Nephron (organoid): ENCODE data around the gene ULK2.

ENCODE experiments used
- H3K27ac Mint-ChIP-seq, 3 experiments: 2 replicates each; pipeline ENCODE4 v1.8.0; 2020; ENCODE audit warnings: mixed read lengths in 3 of 3, mild to moderate bottlenecking in 2 of 3, moderate library complexity in 1 of 3
- H3K27me3 Mint-ChIP-seq: 2 replicates; pipeline ENCODE4 v1.8.0; 2021; ENCODE audit warnings: low read depth, mild to moderate bottlenecking, moderate library complexity, mixed read lengths
- H3K36me3 Mint-ChIP-seq: 2 replicates; pipeline ENCODE4 v1.8.0; 2020; ENCODE audit warnings: low read depth, mixed read lengths
- H3K4me1 Mint-ChIP-seq: 2 replicates; pipeline ENCODE4 v1.8.0; 2020; ENCODE audit warnings: mixed read lengths
- H3K4me3 Mint-ChIP-seq, 3 experiments: 2 replicates each; pipeline ENCODE4 v1.8.0; 2020; ENCODE audit warnings: mild to moderate bottlenecking in 3 of 3, mixed read lengths in 3 of 3, moderate library complexity in 2 of 3
- H3K9me3 Mint-ChIP-seq: 2 replicates; pipeline ENCODE4 v1.8.0; 2020; ENCODE audit warnings: mixed read lengths
- CTCF ChIP-seq, 3 experiments: fragments of 200-600 bp; sonication (generic); IDR thresholded peaks; one replicate each; pipeline ENCODE4 v1.5.0; 2021; ENCODE audit warnings: antibody characterized with exemption in 3 of 3; ENCODE audit not compliant: unreplicated experiment in 3 of 3

The ULK2 gene

GRCh38 chr17:19762515-19762961 is 105.2 kb downstream of the ULK2 start:
- Mint-ChIP-seq H3K27ac (peak overlapping the region in 1 of 3 experiments; percentile 54), H3K36me3 (no peaks in the 10 kb centered on the region), H3K9me3 (peaks cover 7% of the 10 kb centered on the region), H3K4me3 (no peak overlapping the region), H3K27me3 (peaks cover 8% of the 10 kb centered on the region), H3K4me1 (peaks cover 13% of the 10 kb centered on the region)
- TF ChIP-seq CTCF (IDR thresholded peaks at IDR 0.05; ENCODE audit: unreplicated experiment in 3 of 3) = peak; percentile 80 to 82 (median 82)

GRCh38 chr17:19760746-19761145 is 107.0 kb downstream of the ULK2 start:
- H3K9me3 Mint-ChIP-seq = peaks cover 7% of the 10 kb centered on the region
- peaks cover 8% of the 10 kb centered on the region for H3K27me3 Mint-ChIP-seq
- no peaks in the 10 kb centered on the region for H3K36me3 Mint-ChIP-seq
- peaks cover 6% of the 10 kb centered on the region for H3K4me1 Mint-ChIP-seq
- no peak for TF ChIP-seq CTCF (IDR thresholded peaks at IDR 0.05; ENCODE audit: unreplicated experiment in 3 of 3)
- no peak overlapping the region for H3K27ac Mint-ChIP-seq
- no peak overlapping the region for H3K4me3 Mint-ChIP-seq

GRCh38 chr17:19759568-19760549 is 107.9 kb downstream of the ULK2 start:
- H3K36me3 Mint-ChIP-seq = no peaks in the 10 kb centered on the region
- TF ChIP-seq CTCF (IDR thresholded peaks at IDR 0.05; ENCODE audit: unreplicated experiment in 3 of 3) = no peak
- no peak overlapping the region for H3K27ac Mint-ChIP-seq
- H3K9me3 Mint-ChIP-seq = peaks cover 7% of the 10 kb centered on the region
- H3K27me3 Mint-ChIP-seq = peaks cover 8% of the 10 kb centered on the region
- H3K4me1 Mint-ChIP-seq = peaks cover 6% of the 10 kb centered on the region
- no peak overlapping the region for H3K4me3 Mint-ChIP-seq

GRCh38 chr17:19757536-19758180 is 110.1 kb downstream of the ULK2 start:
- Mint-ChIP-seq H3K27ac (no peak overlapping the region), H3K27me3 (peaks cover 18% of the 10 kb centered on the region), H3K4me3 (no peak overlapping the region), H3K36me3 (no peaks in the 10 kb centered on the region), H3K4me1 (peaks cover 6% of the 10 kb centered on the region), H3K9me3 (peaks cover 7% of the 10 kb centered on the region)
- no peak for TF ChIP-seq CTCF (IDR thresholded peaks at IDR 0.05; ENCODE audit: unreplicated experiment in 3 of 3)

GRCh38 chr17:19756546-19756945 is 111.2 kb downstream of the ULK2 start:
- peaks cover 6% of the 10 kb centered on the region for H3K4me1 Mint-ChIP-seq
- no peak overlapping the region for H3K27ac Mint-ChIP-seq
- no peak for TF ChIP-seq CTCF (IDR thresholded peaks at IDR 0.05; ENCODE audit: unreplicated experiment in 3 of 3)
- peaks cover 7% of the 10 kb centered on the region for H3K9me3 Mint-ChIP-seq
- H3K36me3 Mint-ChIP-seq = no peaks in the 10 kb centered on the region
- H3K4me3 Mint-ChIP-seq = no peak overlapping the region
- peaks cover 18% of the 10 kb centered on the region for H3K27me3 Mint-ChIP-seq
